A673 (cell line): Measurements from ENCODE around the gene GARNL3.

Experiments used
- EZH2 ChIP-seq: fragments of 200-600 bp; sonication (generic); IDR thresholded peaks from 2 replicates; pipeline ENCODE4 v1.6.1; 2017; ENCODE audit warnings: borderline replicate concordance, low read depth, mild to moderate bottlenecking, mixed read lengths, antibody characterized with exemption, low read length; ENCODE audit not compliant: poor library complexity, severe bottlenecking
- TF ChIP-seq, protein P1 (sequence below): fragments of 300-800, 200-600 bp; sonication (generic); conservative IDR thresholded peaks from 2 replicates; pipeline ENCODE4 v1.5.1; 2017; ENCODE audit warnings: low read depth, mild to moderate bottlenecking, antibody characterized with exemption, low read length, moderate library complexity, mixed read lengths

DNA sequence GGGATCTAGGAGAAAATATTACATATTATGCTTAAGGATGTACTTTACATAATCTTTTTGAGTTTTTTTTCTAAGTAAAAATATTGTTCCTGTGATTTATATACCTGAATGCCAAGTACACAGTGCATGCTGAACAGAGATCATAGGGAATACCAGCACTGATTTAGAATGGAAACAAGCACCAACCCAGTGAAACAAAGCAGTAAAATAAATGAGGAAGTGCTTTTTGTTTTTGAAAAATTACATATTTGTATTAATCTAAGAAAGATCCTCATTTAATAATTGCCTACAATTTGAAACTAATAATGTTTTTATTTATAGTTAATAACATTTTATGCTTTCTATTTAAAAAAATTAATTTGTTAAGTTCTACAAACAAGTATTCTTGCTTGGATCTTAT, 18.0 kb downstream of the GARNL3 start:
- TF ChIP-seq, protein P1, sequence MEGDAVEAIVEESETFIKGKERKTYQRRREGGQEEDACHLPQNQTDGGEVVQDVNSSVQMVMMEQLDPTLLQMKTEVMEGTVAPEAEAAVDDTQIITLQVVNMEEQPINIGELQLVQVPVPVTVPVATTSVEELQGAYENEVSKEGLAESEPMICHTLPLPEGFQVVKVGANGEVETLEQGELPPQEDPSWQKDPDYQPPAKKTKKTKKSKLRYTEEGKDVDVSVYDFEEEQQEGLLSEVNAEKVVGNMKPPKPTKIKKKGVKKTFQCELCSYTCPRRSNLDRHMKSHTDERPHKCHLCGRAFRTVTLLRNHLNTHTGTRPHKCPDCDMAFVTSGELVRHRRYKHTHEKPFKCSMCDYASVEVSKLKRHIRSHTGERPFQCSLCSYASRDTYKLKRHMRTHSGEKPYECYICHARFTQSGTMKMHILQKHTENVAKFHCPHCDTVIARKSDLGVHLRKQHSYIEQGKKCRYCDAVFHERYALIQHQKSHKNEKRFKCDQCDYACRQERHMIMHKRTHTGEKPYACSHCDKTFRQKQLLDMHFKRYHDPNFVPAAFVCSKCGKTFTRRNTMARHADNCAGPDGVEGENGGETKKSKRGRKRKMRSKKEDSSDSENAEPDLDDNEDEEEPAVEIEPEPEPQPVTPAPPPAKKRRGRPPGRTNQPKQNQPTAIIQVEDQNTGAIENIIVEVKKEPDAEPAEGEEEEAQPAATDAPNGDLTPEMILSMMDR: no peak
- no peak for TF ChIP-seq EZH2
